ENCODE results near the gene LARP1. TPM values are rescaled to one million over a fixed set of nuclear protein-coding genes. Genes with fewer than 3 reads are reported as not detected.

Gene LARP1
- total and polyA plus RNA-seq, 4 donors: 15.4 to 142 (median 74.5) TPM

GRCh38 chr5:154837009-154837901 is 82.1 kb downstream of the LARP1 start:
- 81 to 85% methylated on average over 6 of the region's 6 CpGs for WGBS, 2 donors
- H3K27ac ChIP-seq (ENCODE audit: low read depth in 1 of 2, low read length in 2 of 2): no peak overlapping the region
- H3K4me1 ChIP-seq (ENCODE audit: control insufficient read depth in 1 of 2, insufficient read depth in 2 of 2, low read length in 2 of 2): no peaks in the 10 kb centered on the region
- no peak overlapping the region for H3K4me3 ChIP-seq (ENCODE audit: low read length in 2 of 2)
- H3K36me3 ChIP-seq (ENCODE audit: control insufficient read depth in 1 of 2, insufficient read depth in 2 of 2, low read length in 1 of 2): peaks cover 1 to 5% of the 10 kb centered on the region in 2 donors
- H3K27me3 ChIP-seq (ENCODE audit: control insufficient read depth in 1 of 2, insufficient read depth in 2 of 2, low read length in 1 of 2): no peaks in the 10 kb centered on the region
- no peaks in the 10 kb centered on the region for H3K9me3 ChIP-seq (ENCODE audit: control insufficient read depth, low read length)
- ATAC-seq (ENCODE audit: low FRiP score): no peak
- DNase-seq: no peak
- intact Hi-C loops (cut with DNase I): no loop called here

- H3K9me3 ChIP-seq (ENCODE audit: control insufficient read depth, low read length): no peaks in the 10 kb centered on the region
- no peak overlapping the region for H3K4me3 ChIP-seq (ENCODE audit: low read length in 2 of 2)
- no peaks in the 10 kb centered on the region for H3K27me3 ChIP-seq (ENCODE audit: control insufficient read depth in 1 of 2, insufficient read depth in 2 of 2, low read length in 1 of 2)
- ATAC-seq (ENCODE audit: low FRiP score) (no peak), DNase-seq (no peak)
- intact Hi-C loops (cut with DNase I): no loop called here
- 81 to 87% methylated on average over 6 of the region's 6 CpGs for WGBS, 2 donors
- H3K4me1 ChIP-seq (ENCODE audit: control insufficient read depth in 1 of 2, insufficient read depth in 2 of 2, low read length in 2 of 2): peaks cover 0 to 2% of the 10 kb centered on the region in 2 donors
- H3K36me3 ChIP-seq (ENCODE audit: control insufficient read depth in 1 of 2, insufficient read depth in 2 of 2, low read length in 1 of 2): peaks cover 1 to 5% of the 10 kb centered on the region in 2 donors
- peak overlapping the region in 1 of 2 donors; percentile 56 for H3K27ac ChIP-seq (ENCODE audit: low read depth in 1 of 2, low read length in 2 of 2)
These were observed 85.5 kb downstream of the LARP1 start for GRCh38 chr5:154840435-154841272.

- peaks cover 1 to 5% of the 10 kb centered on the region in 2 donors for H3K36me3 ChIP-seq (ENCODE audit: control insufficient read depth in 1 of 2, insufficient read depth in 2 of 2, low read length in 1 of 2)
- no peaks in the 10 kb centered on the region for H3K9me3 ChIP-seq (ENCODE audit: control insufficient read depth, low read length)
- H3K4me3 ChIP-seq (ENCODE audit: low read length in 2 of 2): no peak overlapping the region
- no peak for ATAC-seq (ENCODE audit: low FRiP score)
- no peak for DNase-seq
- H3K4me1 ChIP-seq (ENCODE audit: control insufficient read depth in 1 of 2, insufficient read depth in 2 of 2, low read length in 2 of 2): peaks cover 0 to 2% of the 10 kb centered on the region in 2 donors
- H3K27me3 ChIP-seq (ENCODE audit: control insufficient read depth in 1 of 2, insufficient read depth in 2 of 2, low read length in 1 of 2): no peaks in the 10 kb centered on the region
- intact Hi-C loops (cut with DNase I): no loop called here
- peak overlapping the region in 1 of 2 donors; percentile 56 for H3K27ac ChIP-seq (ENCODE audit: low read depth in 1 of 2, low read length in 2 of 2)
These were observed 86.1 kb downstream of the LARP1 start for GRCh38 chr5:154841273-154841661.

- Histone ChIP-seq H3K36me3 (ENCODE audit: control insufficient read depth in 1 of 2, insufficient read depth in 2 of 2, low read length in 1 of 2) (peaks cover 0 to under 1% of the 10 kb centered on the region in 2 donors), H3K4me3 (ENCODE audit: low read length in 2 of 2) (no peak overlapping the region), H3K9me3 (ENCODE audit: control insufficient read depth, low read length) (no peaks in the 10 kb centered on the region), H3K27ac (ENCODE audit: low read depth in 1 of 2, low read length in 2 of 2) (peak overlapping the region in 1 of 2 donors; percentile 32), H3K4me1 (ENCODE audit: control insufficient read depth in 1 of 2, insufficient read depth in 2 of 2, low read length in 2 of 2) (peaks cover 0 to 2% of the 10 kb centered on the region in 2 donors), H3K27me3 (ENCODE audit: control insufficient read depth in 1 of 2, insufficient read depth in 2 of 2, low read length in 1 of 2) (no peaks in the 10 kb centered on the region)
- no peak for ATAC-seq (ENCODE audit: low FRiP score)
- 77 to 80% methylated on average over 6 of the region's 6 CpGs for WGBS, 2 donors
- DNase-seq: no peak
- intact Hi-C loops (cut with DNase I): no loop called here
These were observed 87.7 kb downstream of the LARP1 start for GRCh38 chr5:154842689-154843530.

- 79 to 81% methylated on average over 5 of the region's 5 CpGs for WGBS, 2 donors
- no peak for DNase-seq
- intact Hi-C loops (cut with DNase I): no loop called here
- no peaks in the 10 kb centered on the region for H3K27me3 ChIP-seq (ENCODE audit: control insufficient read depth in 1 of 2, insufficient read depth in 2 of 2, low read length in 1 of 2)
- no peak overlapping the region for H3K27ac ChIP-seq (ENCODE audit: low read depth in 1 of 2, low read length in 2 of 2)
- H3K36me3 ChIP-seq (ENCODE audit: control insufficient read depth in 1 of 2, insufficient read depth in 2 of 2, low read length in 1 of 2): no peaks in the 10 kb centered on the region
- H3K4me3 ChIP-seq (ENCODE audit: low read length in 2 of 2): no peak overlapping the region
- H3K4me1 ChIP-seq (ENCODE audit: control insufficient read depth in 1 of 2, insufficient read depth in 2 of 2, low read length in 2 of 2): peaks cover 0 to 2% of the 10 kb centered on the region in 2 donors
- ATAC-seq (ENCODE audit: low FRiP score): no peak
- no peaks in the 10 kb centered on the region for H3K9me3 ChIP-seq (ENCODE audit: control insufficient read depth, low read length)
These were observed 89.6 kb downstream of the LARP1 start for GRCh38 chr5:154844809-154845208.

- Histone ChIP-seq H3K27me3 (ENCODE audit: control insufficient read depth in 1 of 2, insufficient read depth in 2 of 2, low read length in 1 of 2) (no peaks in the 10 kb centered on the region), H3K9me3 (ENCODE audit: control insufficient read depth, low read length) (no peaks in the 10 kb centered on the region), H3K4me1 (ENCODE audit: control insufficient read depth in 1 of 2, insufficient read depth in 2 of 2, low read length in 2 of 2) (peaks cover 0 to 4% of the 10 kb centered on the region in 2 donors), H3K4me3 (ENCODE audit: low read length in 2 of 2) (peak overlapping the region; percentile 76 to 85), H3K27ac (ENCODE audit: low read depth in 1 of 2, low read length in 2 of 2) (no peak overlapping the region), H3K36me3 (ENCODE audit: control insufficient read depth in 1 of 2, insufficient read depth in 2 of 2, low read length in 1 of 2) (no peaks in the 10 kb centered on the region)
- ATAC-seq (ENCODE audit: low FRiP score): no peak
- no peak for DNase-seq
- intact Hi-C loops (cut with DNase I): no loop called here
- WGBS, 2 donors: 37 to 45% methylated on average over 6 of the region's 6 CpGs
These were observed 94.1 kb downstream of the LARP1 start for GRCh38 chr5:154849264-154849785.

- 5 to 7% methylated on average over 2 of the region's 2 CpGs for WGBS, 2 donors
- H3K27ac ChIP-seq (ENCODE audit: low read depth in 1 of 2, low read length in 2 of 2): peak overlapping the region; percentile 17 to 79
- H3K4me3 ChIP-seq (ENCODE audit: low read length in 2 of 2): peak overlapping the region; percentile 76 to 85
- DNase-seq: no peak
- no peaks in the 10 kb centered on the region for H3K27me3 ChIP-seq (ENCODE audit: control insufficient read depth in 1 of 2, insufficient read depth in 2 of 2, low read length in 1 of 2)
- H3K9me3 ChIP-seq (ENCODE audit: control insufficient read depth, low read length): no peaks in the 10 kb centered on the region
- H3K36me3 ChIP-seq (ENCODE audit: control insufficient read depth in 1 of 2, insufficient read depth in 2 of 2, low read length in 1 of 2): no peaks in the 10 kb centered on the region
- intact Hi-C loops (cut with DNase I): no loop called here
- peaks cover 0 to 4% of the 10 kb centered on the region in 2 donors for H3K4me1 ChIP-seq (ENCODE audit: control insufficient read depth in 1 of 2, insufficient read depth in 2 of 2, low read length in 2 of 2)
- no peak for ATAC-seq (ENCODE audit: low FRiP score)
These were observed 94.6 kb downstream of the LARP1 start for GRCh38 chr5:154849791-154850201.
